HG02938 (cell line): ENCODE data around the gene TLR2.

Experiments
- ATAC-seq: cut with Tn5 transposase; IDR thresholded peaks from one replicate; pipeline ENCODE4 v1.9.1; 2021; ENCODE audit warnings: mild to moderate bottlenecking, moderate library complexity; ENCODE audit not compliant: unreplicated experiment

TLR2 gene

DNA sequence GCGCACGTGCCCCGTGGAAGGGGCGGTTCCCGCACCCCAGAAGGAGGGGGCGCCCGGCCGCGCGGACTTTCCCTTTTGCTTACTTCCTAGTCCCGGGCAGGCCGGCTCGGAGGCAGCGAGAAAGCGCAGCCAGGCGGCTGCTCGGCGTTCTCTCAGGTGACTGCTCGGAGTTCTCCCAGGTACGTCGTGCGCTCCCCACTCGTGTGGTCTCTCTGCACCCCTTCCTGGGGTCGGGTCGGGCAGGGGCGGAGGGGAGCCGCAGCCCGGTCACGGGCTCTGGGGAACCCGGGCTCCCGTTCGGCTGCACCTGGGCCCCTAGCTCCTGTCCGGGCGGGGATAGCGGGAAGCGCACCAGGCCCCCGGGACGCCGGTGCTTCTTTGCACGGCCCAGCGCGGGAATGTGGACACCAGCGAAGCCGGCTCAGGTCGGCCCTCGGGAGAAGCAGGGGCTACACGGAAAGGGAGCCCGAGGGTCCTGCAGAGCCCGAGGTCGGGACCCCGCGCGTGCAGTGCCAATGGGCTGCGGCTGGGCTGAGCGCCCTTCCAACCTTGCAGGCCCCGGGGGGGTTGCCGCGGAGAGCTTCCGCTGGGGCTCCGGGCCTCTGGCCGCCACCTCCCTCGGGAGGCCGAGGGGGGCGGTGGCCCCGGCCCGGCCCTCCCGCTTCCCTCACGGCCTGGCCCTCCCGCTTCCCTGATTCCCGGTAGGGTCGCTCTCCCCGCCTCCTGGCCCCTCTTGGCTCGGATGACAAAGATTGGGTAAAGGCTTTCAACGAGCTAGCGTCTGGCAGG, at the start of gene TLR2:
TSS of gene TLR2 (plus strand) at position 99 of the 789 bp plus-strand sequence. CDS start 18,628 bp downstream, outside the sequence.
- ATAC-seq: peak; percentile 93

DNA sequence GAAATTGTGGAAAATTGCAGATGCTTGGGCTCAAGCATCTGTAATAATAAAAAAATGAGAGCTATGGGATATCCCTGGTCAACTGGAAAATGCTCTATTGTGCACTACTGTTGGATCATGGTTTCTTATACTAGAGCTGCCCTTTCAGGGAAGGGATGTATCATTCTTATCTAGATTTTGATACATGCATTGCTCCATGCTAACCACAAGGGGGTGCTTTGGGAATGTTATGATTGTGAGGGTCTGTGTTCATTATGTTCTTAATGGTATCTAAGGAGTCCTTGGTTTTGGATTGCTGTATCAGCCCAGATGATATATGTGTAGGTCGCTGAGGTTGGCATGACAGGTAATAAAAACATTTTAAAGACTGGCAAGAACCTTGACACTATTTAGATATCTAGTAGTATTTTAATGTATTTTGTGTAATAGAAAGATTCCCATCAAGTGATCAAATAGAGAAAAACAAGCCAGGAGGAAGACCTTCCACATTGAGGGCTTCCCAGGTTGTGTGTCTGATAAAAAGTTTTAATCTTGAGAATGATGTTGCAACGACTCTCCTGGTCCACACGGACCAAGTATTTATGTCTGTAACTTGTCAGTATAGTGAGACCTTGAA, 49.2 kb upstream of the TLR2 start:
- ATAC-seq: no peak

DNA sequence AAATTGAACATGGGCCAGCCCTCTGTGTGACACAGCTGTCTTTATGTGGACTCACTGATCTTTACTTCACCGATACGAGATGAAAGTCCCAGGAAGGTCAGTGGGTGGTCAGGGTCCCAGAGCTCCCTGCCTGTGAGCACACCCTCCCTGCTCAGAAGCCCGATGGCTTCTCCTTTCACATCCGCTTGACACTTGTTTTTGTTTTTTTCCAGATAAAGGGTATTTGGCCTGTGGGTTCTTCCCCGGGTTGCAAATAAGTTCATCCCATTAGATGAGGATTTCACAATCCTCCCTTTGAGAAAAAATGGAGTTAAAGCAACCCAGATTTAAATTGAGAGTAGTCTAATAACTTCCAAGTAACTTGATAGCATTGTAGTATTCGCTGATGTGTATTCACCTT, 48.2 kb upstream of the TLR2 start:
- no peak for ATAC-seq

DNA sequence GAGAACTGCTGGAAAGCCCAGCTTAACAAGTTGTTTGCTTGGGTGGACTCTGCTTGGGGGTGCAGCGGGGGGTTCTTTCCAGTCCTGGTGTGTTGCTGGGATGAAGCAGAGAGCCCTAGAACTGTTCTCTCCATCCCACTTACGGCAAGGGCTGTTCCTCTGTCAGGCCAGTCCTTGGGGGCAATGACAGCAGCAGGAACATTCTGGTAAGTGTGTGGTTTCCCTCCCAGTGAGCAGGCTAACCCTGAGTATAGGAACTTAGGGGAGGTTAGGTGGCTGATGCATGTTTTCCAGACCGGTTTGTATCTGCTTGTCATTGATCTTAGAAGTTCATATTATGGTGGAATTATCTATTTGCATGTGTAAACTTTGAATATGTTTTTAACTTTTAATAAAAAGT, 46.9 kb upstream of the TLR2 start:
- ATAC-seq: no peak

DNA sequence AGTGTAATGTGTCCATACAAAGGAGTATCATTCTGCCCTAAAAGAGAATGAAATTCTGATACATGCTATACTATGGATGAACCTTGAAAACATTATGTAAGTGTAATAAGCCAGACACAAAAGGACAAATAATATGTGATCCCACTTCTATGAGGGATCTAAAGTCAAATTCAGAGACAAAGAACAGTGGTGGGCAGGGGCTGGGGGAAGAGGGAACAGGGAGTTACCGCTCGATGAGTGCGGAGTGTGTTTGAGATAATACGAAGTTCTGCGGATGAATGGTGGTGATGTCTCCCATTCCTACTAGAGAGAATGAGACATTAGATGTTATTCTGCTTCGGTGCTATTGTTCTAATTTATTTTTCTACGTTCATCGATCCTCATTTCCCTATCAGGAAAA, 46.1 kb upstream of the TLR2 start:
- ATAC-seq: no peak

DNA sequence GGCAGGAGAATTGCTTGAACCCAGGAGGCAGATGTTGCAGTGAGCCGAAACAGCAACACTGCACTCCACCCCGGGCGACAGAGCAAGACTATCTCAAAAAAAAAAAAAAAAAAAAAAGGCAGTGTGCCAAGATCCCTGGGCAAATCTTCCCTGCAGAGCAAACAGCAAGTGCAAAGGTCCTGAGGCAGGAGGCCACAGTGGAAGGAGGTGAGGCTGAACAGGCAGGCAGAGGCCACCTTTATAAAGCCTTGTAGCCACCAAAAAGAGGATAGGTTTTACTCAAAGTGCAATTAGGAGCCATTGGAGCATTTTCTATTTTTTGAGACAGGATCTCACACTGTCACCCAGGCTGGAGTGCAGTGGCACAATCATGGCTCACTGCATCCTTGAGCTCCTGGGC, 45.1 kb upstream of the TLR2 start:
- no peak for ATAC-seq

DNA sequence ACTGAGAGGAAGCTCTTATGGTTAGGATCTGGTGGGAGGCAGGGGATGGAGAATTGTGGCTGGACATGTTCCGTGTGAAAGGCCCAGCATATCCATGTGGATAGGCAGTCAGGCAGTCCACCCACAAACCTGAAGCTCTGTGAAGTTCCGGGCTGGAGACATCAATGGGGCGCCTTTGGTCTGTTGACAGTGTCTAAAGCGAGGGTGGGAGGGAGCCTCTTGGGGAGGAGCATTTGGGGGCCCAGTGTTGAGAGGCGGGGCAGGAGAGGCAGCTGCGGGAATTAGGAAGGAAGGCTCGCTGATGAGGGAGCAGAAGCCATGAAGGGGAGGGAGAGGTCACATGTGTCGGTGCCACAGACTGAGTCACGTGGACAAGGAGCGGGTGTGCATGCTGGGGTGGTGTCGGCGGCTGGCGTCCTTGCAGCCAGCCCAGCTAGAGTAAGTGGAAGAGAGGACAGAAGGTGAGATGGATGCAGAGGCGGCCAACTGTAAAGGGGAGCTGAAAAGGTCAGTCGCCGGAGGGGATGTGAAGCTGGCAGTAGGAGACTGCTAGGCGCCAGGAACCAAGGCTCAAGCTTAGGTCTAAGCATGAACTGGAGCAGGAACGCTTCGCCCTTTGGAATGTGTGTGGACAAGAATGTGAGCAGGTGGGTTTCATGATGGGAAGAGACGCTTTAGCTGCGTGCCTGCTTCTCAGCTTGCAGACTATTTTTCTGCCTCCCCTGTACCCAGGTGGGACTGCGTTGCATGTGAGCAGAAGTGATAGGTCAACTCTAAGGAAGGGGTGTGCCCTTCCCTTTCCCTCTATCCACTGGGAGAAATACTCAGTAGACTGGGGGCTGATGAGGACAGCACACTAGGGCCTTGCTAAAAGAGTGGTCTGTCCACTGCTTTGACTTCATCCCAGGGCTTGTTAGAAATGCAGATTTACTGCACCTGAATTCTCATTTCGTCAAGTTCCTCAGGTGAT, 44.0 kb upstream of the TLR2 start:
- ATAC-seq: no peak

GRCh38 chr4:153641532-153641931, 42.5 kb upstream of the TLR2 start:
- ATAC-seq: no peak

DNA sequence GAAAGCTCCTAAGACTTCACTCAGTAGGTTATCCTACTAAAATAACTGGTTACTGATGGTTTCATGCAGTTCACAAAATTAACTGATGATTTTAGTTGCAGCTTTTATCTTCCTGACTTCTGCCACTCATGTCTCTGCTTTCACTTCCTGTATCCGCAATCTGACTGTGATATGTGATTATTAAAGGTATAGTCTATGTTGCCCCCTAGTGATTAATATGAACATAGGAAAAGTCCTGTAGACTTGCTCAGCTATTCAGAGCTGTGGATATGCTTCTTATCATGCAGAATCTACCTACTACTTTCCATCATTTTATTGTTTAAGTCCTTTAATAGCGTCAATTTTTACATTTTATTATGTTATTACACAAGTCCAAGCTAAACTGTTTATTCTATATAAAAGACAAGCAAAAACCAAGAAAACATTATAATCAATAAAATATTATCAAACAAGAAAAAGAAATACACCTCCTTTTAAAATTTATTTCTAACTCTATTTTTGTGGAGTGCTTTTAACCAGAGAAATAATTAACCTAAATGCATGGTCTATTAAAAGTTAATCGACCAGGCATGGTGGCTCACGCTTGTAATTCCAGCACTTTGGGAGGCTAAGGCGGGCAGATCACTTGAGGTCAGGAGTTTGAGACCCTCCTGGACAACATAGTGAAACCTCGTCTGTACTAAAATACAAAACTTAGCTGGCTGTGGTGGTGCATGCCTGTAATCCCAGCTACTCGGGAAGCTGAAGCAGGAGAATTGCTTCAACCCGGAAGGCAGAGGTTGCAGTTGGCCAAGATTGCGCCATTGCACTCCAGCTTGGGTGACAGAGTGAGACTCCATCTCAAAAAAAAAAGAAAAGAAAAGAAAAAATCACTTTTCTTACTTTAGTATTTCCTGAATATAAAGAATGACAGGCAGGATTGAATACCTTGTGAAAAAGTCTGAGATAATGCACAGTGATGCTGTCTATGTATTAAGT, 40.4 kb upstream of the TLR2 start:
- ATAC-seq: peak; percentile 92

DNA sequence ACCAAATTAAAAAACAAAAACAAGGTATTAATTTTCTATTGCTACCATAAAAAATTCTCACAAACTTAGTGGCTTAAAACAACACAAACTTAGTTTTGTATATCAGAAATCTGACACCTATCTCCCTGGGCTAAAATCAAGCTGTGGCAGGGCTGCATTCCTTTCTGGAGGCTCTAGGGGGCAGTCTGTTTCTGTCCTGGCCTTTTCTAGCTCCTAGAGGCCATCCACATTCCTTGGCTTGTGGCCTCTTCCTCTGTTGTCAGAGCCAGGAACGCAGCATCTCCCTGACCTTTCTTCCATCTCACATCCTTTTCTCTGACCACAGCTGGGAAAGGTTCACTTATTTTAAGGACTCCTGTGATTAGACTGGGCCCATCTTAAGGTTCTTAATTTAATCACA, 38.9 kb upstream of the TLR2 start:
- ATAC-seq: no peak

DNA sequence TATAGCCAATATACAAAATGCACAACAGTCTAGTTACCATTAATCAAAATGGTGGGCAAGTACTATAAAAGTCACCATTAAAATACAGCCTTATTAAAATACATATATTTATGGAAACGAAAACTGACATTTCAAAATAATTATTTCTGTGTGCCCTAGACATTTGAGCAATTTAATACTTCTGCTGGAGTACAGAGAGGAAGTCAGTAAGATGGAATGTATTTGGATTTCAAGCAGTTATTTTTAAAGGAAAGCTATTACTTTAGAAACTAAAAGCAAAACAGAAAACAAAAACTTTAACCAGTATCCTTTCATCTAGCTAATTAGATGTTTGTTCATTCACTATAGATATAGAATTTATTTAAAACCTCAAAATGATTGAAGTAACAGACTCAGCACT, 37.8 kb upstream of the TLR2 start:
- no peak for ATAC-seq

GRCh38 chr4:153646978-153647377, 37.1 kb upstream of the TLR2 start:
- no peak for ATAC-seq

- no peak for ATAC-seq
These were observed 36.1 kb upstream of the TLR2 start for GRCh38 chr4:153647975-153648374.

DNA sequence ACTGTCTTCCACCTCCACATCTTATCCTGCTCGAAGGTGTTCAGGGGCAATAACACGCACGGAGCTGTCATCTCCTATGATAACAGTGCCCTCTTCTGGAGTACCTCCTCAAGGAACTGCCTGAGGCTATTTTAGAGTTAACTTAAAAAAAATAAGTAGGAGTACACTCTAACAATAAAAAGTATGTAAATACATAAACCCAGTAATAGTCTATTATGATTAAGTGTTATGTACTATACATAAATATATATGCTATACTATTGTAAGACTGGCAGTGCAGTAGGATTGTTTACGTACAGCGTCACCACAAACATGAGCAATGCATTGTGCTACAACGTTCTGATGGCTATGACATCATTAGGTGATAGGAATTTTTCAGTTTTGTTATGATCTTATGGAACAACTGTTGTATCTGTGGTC, 34.5 kb upstream of the TLR2 start:
- ATAC-seq: no peak

DNA sequence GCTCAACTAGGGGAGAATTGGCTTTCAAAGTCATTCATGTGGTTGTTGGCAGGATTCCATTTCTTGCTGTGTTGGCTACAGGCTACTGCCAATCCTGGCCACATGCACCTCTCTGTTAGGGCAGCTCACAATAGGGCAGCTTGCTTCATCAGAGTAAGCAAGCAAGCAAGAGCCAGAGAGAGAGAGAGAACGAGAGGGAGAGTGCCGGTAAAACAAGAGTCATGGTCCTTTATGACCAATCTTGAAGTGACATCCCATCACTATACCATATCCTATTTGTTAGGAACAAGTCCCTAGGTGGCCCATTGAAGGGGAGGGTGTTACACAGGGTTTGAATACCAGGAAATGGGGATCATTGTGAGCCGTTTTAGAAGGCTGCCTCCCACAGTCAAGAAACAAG, 33.0 kb upstream of the TLR2 start:
- no peak for ATAC-seq

DNA sequence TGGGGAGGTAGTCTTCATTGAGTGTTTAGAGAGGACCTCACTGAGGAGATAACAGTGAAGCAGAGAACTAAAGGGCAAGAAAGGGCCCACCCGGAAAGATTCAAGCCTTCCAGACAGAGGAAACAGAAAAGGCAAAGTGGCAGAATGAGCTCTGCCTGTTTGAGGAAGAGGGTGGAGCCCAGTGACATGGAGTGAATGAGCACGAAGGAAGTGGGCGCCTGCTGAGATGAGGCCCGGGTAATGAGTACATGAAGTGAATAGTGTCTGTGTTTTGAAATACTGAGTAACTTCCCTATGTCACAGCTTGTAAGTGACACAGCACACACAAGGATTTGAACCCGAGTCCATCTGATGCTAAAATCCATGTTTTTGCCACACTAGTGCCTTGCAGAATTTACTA, 32.5 kb upstream of the TLR2 start:
- ATAC-seq: no peak

DNA sequence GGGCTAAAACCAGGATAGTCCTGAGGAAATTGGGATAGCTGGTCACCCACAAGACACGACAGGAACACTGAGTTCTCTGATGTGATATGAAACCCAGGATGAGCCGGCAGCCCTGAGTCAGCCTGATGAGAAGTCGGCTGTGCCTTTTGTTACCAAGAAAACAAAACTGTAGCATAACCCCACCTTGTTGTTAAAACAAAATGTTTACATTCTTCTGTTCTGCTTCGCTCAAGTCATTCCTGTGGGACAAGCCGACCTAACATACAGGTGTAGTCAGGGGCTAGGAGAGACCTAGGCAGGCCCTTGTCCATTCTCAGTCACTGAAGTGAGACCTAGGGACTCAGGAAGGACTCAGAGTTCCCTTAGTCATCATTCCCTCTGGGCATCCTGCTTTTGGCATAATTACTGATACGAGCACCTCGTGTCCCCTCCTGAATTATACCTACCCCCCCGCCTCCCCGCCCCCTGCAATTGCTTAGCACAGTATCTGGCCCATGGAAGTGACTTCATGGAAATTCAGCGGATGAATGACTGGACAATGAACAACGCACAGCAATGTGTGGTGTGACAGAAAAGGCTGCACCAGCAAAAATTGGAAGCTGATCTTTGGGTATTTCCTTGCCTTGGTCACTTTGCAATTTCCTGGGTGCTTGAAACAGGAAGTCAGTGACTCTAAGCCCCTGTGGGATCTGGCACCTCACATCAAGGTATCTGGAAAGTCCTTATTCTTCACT, 31.9 kb upstream of the TLR2 start:
- no peak for ATAC-seq

- no peak for ATAC-seq
These were observed 29.0 kb upstream of the TLR2 start for GRCh38 chr4:153655002-153655541.

- no peak for ATAC-seq
These were observed 28.2 kb upstream of the TLR2 start for GRCh38 chr4:153655928-153656327.
